GM19455 (cell line): ENCODE data around the gene ADGRB2.

Experiments used
- ATAC-seq: cut with Tn5 transposase; IDR thresholded peaks from one replicate; pipeline ENCODE4 v1.9.1; 2021; ENCODE audit not compliant: unreplicated experiment

Gene ADGRB2, protein sequence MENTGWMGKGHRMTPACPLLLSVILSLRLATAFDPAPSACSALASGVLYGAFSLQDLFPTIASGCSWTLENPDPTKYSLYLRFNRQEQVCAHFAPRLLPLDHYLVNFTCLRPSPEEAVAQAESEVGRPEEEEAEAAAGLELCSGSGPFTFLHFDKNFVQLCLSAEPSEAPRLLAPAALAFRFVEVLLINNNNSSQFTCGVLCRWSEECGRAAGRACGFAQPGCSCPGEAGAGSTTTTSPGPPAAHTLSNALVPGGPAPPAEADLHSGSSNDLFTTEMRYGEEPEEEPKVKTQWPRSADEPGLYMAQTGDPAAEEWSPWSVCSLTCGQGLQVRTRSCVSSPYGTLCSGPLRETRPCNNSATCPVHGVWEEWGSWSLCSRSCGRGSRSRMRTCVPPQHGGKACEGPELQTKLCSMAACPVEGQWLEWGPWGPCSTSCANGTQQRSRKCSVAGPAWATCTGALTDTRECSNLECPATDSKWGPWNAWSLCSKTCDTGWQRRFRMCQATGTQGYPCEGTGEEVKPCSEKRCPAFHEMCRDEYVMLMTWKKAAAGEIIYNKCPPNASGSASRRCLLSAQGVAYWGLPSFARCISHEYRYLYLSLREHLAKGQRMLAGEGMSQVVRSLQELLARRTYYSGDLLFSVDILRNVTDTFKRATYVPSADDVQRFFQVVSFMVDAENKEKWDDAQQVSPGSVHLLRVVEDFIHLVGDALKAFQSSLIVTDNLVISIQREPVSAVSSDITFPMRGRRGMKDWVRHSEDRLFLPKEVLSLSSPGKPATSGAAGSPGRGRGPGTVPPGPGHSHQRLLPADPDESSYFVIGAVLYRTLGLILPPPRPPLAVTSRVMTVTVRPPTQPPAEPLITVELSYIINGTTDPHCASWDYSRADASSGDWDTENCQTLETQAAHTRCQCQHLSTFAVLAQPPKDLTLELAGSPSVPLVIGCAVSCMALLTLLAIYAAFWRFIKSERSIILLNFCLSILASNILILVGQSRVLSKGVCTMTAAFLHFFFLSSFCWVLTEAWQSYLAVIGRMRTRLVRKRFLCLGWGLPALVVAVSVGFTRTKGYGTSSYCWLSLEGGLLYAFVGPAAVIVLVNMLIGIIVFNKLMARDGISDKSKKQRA (N-terminal part only)

DNA sequence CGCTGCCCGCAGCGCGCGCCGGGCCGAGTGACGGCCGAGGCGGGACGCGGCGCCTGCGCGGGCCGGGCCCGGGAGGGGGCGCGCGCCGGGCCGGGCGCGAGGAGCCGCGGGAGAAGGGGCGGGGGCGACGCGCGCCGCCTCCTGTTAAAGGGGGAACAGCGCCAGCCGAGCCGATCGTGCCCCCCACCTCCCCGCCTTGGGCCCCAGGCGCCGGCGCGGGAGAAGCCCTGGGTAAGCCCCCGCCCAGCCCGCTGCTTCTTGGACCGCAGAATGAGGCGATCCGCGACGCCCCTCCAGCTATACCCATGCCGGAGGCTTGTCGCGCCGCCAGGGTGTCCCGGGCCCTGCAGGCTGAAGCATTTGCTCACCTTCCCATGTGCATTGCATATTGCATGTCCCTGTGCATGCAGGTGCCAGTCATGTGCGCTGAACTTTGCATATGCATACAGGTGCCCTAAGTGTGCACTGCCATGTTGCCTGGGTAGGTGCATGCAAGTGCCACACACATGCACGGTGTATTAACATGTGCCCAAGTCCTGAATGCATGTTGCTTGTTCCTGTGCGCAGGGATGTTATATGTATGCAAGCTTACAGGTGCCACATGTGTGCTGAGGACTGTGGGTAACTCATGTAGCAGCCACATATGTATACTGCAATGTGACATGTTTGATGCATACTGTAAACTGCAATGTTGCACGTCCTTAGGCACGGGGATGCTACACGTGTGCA, at the start of gene ADGRB2:
Gene ADGRB2 (minus strand): TSS at position 29 of the 729 bp plus-strand sequence. CDS start 7,119 bp downstream, outside the sequence.
- no peak for ATAC-seq

DNA sequence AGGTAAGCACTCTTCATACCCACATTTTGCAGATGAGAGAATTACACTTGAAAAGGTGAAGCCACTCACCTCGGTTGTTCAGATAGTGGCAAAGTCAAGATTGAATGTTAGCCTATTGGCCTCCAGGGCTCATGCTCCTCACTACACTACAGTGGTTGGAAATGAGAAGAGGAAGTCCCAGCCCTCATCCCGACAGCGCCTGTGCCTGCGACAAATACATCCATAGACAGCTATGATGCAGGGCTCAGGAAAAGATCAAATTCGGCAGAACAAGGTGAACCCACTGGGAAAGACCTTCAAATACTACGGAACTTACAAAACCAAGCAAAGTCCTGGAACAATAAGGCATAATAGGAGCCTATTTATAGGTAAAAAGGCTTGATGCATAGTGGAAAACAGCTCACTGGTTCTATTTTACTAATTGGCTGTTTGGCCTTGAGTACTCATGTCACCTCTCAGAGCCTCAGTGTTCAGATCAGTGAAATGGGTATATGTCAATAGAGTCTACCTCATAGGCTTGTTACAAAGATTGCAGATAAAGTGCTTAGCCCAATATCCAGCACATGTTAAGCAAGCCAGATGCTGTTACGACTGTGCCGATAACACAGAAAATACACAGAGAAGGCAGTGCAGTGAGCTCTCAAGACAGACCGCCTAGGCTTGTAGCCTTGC, 48.2 kb upstream of the ADGRB2 start:
- ATAC-seq = no peak

DNA sequence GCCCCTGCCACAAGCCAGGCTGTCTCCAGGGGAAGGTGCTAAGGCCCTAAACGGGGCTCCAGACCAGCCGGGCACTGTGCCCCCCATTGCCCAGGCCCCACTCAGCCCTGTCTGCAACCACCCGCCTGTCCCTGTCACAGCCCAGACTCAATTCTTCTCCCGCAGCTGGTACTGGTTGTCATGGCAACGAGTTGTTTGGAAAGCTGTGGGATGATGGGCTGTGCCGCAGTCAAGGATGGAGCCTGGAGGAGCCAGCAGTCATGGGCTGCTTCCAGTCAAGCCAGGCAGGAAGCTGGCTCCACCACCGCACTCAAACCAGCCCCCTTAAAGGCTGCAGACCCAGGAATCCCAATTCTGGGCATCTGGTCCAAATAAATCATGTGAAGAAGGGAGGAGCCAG, 47.5 kb upstream of the ADGRB2 start:
- no peak for ATAC-seq

DNA sequence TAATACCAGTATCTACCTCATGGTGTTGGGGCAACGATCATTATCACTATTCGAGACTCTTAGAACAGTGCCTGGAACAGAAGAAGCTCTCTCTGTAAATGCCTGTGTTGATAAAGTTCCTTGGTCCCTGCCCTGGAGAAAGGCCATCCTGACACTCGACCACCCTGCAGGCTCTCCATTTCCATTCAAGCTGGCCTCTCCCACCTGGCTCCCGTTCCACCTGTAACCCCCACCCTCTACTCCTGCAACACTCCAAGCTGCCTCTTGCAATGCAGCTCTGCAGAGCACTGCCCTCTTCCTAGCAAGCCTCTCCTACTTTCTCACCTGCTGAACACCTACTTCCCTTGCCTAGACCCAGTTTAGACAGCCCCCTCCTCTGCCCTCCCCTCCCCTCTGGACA, 45.6 kb upstream of the ADGRB2 start:
- ATAC-seq = no peak

DNA sequence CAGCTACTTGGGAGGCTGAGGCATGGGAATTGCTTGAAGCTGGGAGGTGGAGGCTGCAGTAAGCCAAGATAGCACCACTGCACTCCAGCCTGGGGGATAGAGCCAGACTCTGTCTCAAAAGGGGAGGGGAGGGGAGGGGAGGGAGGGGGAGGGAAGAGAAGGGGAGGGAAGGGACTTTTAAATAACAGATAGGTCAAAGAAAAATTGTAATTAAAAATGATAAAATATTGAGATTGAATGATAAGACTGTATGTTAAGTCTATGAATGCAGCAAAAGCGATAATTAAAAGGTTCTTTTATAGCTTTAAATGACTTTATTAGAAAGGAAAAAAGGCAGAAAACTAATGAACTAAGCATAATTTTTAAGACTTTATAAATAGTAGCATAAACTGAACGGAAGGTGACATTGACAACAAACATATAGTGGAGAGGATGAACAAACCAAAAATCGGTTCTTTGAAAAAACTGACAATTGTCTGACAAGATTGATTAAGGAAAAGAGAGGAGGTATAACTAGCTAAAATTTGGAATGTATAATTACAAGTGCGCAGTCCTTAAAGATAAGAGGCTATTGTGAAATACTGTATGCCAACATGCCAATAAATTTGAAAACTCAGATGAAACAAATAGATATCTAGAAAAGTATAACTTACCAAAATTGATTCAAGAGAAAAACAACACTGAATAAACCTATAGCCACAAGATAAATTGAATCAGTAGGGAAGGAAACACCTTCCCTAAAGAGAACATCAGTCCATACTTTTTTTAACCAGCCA, 43.3 kb upstream of the ADGRB2 start:
- ATAC-seq = no peak

DNA sequence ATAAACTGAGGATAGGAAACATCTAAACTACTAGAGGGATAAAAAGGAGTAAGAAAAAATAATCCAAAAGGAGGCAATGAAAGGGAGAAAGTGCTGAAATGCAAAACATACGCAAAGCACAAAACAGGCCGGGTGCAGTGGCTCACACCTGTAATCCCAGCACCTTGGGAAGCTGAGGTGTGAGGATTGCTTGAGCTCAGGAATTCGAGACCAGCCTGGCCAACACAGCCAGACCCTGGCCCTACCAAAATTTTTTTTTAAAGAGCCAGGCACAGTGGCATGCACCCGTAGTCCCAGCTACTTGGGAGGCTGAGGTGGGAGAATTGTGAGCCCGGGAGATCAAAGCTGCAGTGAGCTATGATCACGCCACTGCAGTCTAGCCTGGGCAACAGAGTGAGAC, 41.2 kb upstream of the ADGRB2 start:
- no peak for ATAC-seq

DNA sequence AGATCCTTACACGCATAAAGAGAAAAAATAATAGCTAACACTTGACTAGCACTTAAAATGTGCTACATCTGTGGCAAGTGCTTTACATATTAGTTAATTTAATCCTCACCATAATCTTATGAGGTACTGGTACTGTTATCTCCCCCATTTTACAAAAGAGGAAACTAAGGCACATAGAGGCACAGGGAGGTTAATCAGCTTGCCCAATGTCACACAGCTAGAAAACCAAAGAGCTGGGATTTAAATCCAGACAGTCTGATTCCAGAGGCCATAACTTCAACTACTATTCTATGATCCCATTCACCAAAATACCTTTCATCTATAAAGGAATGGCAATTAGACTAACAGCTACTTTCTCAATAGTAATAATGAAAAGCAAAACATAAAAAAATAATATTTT, 40.0 kb upstream of the ADGRB2 start:
- ATAC-seq = no peak

DNA sequence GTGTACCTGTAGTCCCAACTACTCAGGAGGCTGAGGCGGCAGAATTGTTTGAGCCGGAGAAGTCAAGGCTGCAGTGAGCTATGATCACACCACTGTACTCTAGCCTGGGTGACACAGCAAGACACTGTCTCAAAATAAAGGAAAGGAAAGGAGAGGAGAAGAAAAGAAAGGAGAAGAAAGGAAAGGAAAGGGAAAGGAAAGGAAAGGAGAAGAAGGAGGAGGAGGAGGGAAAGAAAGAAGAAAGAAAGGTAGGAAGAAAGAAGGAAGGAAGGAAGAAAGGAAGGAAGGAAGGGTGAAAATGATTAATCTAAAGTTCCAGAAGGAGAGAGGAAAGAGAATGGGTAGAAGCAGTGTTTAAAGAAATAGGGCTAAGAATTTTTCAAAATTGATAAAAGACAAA, 39.5 kb upstream of the ADGRB2 start:
- ATAC-seq = no peak

DNA sequence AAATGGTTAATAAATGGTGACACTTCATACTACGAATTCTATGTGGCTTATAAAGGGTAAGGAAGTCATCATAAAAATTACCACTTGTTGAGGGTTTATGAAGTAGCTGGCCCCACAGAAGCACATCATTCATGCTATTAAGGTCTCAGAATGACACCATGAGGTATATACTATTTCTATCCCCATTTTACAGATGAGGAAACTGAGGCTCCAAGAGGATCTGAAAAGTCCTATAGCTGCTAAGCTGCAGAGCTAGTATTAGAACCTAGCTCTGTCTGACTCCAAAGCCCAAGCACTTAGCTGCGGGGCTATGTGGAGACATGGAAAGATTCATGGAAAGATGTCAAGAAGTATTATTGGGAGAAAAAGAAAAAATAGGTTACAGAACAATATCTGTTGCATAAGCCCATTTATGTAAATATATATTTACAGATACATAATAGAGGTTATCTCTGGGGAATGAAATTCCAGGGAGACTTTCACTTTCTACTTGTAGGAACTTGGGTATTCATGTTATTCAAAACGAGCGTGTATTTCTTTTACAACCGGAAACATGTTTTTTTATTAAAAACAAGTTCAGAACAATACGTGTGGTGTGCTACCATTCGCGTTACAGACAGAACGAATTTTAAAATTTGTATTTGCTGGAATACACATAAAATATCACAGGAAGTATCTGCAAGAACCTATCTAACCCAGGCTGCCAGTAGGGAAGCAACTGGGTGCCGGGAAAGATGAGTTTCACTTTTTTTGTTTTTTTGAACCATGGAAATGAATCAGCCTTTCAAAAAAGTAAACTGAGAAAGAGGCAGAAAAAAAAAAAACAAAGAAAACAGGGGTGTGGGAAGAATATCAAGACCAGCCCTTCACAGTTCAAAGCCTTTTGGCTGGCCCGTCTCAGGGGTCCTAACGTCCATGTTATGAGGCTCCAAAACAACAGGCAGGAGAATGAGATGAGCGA, 38.3 kb upstream of the ADGRB2 start:
- ATAC-seq = no peak

DNA sequence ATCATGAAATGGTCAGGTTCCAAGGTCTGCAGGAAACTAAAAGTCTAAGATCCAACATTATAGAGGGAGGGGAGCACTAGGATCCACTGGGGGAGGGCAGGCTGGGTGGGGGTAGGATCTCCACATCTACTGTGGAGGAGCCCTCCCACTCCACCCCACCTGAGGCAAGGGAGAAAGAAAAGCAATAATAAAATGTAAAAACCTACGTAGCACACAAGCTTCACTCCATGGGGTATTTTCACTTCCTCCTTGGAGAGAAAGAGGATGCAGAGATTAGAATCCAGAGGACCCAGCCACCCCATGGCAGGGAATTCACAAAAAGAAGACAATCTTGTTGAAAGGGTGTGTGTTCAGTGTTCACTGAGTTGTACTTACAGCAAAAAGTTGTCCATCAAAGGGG, 37.3 kb upstream of the ADGRB2 start:
- no peak for ATAC-seq

DNA sequence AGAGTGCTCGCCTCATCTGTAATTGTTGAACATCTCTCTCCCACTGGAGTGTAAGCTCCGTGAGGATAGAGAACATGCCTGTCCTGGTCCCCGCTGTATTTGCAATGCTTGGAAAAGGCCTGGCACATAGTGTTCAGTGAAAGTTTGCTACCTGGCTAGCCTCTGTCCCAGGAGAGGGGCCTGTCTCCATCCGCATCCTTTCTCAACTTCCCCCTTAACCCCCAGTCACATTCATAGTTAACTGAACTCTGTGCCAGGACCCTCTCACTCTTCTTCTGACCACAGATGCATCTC, 36.5 kb upstream of the ADGRB2 start:
- no peak for ATAC-seq

DNA sequence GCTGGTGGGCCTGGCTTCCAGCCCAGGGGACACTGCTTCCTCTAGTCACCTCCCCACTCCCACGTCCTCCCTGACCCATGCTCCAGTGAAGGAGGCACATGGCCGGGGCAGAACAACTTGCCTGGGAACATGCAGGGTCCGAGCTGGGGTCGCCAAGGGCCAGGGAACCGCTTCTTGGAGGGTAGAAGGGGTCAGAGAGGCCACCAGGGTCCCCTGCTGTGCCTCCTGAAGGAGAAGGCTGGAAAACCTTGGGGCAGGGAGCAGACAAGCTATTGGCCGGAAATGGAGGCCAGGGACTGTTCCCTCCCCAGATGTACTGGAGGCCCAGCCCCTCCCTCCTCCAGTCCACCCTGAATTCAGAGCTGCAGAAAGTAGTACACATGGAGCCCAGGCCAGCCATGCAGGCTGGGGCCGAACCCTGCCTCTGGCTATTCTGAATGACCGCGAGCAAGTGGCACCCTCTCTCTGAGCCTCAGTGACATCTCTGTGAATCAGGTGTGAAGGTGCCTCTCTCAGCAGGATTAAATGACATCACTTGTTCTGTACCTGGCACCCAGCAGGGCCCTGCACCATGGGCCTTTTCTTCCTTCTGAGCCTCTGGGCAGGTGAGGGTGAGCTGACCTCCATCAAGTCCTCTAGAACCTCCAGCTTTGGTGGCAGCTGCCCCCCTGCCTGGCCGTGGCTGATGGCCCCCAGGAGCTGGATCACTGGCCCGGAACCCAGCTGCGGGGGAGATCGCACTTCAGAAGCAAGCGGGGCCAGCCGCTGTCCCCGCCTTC, 35.9 kb upstream of the ADGRB2 start:
- ATAC-seq = no peak

DNA sequence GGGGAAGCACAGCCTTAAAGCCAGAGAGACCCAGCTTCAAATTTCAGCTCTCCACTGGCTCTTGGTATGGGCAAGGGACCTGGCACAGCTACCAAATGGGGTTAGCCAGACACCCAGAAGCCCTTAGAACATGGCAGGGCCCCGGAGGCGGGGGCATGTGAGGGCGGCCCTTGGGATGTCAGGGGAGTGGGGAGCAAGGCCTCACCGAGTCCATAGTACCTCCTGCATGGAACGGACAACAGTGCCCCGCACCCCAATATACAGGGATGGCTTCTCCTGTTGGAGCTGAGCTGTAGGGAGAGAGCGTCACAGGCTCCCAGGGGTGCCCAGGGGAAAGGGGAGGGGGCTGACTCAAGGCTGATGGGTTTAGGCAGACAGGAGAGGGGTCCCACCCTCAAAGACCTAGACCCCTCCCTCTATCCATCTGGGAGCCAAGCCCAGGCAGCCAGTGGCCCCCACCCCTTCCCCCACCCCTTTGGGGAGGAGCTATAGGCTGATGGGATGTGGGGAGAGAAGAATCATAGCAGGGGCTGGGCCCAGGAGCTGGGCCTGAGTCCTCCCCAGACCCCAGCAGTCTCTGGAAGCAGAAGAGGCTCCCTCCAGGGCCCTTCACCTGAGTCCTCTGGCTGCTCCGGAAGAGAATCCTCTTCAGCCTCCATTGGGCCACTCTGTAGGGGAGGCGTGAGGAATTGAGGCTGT, 35.2 kb upstream of the ADGRB2 start:
- no peak for ATAC-seq

DNA sequence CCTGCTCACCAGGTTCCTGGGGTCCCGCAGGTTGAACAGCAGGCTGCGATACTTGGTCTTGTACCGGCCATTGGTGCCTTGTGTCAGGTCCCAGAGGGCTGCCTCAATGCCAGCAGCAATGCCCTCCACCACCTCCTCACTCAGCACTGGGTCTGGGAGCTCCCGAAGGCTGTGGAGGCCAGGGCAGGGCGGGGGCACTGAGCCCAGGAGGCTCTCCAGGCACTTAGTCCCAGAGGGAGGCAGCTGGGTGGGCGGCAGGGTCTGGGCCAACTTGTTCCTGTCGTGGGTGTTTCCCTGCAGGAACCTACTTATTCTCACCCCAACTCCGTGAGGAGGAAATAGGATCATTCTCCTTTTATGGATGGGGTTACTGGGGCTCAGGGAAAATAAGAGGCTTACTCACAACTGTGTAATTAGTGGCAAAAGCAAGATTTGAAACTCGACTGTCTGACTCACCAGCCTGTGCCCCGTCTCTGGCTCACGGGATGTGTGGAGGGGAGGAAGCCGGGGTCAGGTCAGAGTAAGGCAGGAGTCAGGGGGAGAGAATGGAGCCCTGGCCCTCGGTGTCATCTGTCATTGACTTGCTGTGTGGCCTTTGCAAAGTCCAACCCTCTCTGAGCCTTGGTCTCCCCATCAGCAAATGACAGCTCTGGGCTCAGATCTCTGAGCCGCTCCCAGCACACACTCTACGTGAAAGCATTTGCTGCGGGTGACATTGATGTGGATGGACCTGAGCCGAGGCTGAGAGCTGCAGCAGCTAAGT, 34.5 kb upstream of the ADGRB2 start:
- ATAC-seq = no peak

DNA sequence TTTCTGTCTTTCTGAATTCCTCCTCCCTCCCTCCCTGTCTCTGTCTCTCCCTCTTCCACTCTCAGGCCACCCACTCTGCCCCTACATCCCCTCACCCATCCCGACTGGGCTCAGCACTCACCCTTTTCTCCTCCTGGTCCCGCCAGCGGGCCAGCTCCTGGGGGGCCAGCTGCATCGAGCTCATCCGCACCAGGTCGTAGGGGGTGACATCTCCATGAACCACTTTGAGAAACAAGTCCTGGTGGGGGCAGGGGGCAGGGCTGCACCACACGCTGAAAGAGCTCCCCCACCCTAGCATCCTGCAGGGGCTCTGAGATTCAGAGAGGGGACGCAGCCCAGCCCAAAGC, 33.9 kb upstream of the ADGRB2 start:
- no peak for ATAC-seq

DNA sequence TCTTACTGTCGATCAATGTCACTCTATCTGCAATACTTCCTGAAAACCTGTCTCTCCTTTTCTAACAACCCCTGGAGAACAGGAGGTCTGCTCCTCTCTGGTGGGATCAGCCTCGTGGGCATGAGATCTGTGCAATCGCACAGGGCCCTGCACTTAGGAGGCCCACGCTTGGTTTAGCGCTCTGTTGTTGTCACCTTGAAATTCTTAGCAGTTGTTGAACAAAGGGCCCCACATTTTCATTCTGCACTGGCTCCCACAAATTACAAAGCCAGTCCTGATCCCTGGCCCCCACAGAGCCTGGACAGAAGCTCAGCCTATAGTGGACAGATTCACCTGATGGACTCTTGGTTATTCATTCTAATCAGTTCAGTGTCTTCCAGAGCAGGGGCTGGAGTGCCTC, 33.1 kb upstream of the ADGRB2 start:
- no peak for ATAC-seq

DNA sequence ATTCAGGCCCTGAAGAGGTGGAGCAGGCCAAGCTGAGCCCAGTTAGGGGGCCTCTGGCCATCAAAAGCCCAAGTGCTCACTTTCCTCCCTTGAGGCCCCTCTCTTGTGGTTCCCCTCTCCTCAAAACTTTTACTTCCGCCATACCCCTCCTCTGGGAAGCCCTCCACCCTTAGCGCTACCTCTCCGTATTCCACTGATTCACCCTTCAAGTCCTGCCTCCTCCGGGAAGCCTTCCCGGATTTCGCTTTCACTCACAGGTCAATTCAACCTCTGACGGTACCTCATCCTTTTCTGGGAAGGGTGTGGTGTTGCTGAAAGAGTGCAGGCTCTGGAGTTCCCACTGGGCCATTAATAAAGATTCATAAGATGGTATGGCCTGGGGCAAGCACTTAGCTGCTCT, 32.6 kb upstream of the ADGRB2 start:
- no peak for ATAC-seq
